ENCODE results near the gene UNC5C. TPM values are rescaled to one million over a fixed set of nuclear protein-coding genes. Genes with fewer than 3 reads are reported as not detected.
A peak's percentile ranks its signal among the peaks of the same experiment; 100 is the strongest.

The UNC5C gene
- polyA plus RNA-seq, 1 of the 3 experiments (the other 2 are of a cell fraction): 3.3 TPM

DNA sequence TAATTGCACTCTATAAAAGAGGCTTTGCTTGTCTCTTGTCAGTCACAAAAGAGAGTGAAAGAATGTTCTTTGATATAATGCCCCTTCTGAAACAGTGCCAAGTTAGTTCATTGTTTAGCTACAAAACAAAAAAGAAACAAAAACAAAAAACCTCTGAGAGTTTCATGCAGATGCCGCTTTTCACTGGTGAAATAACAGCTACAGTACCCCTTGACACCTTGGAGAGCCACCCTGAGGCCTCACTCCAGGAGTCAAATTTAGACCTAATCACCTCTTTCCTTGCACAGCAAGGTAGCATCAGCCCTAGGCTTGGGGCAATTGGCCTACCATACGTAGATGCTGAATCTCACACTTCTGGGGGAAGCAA lies 185.2 kb downstream of the UNC5C start:
- Histone ChIP-seq H3F3A (replicated peaks; ENCODE audit: insufficient read depth) (no peaks in the 10 kb centered on the region), H3K4me3 (ENCODE audit: low read depth in 2 of 2, low read length in 1 of 2) (peak overlapping the region in 1 of 2 experiments; percentile 18; a peak in 2 of 4 replicates), H3K27ac (ENCODE audit: low read depth in 2 of 2, low read length in 1 of 2) (peak overlapping the region in 1 of 2 experiments; percentile 90; a peak in 2 of 4 replicates), H4K20me1 (ENCODE audit: insufficient read depth) (no peaks in the 10 kb centered on the region), H3K27me3 (ENCODE audit: insufficient read depth) (no peaks in the 10 kb centered on the region), H3K4me1 (ENCODE audit: control insufficient read depth in 1 of 2, insufficient read depth in 2 of 2, low read depth in 1 of 2, low read length in 1 of 2) (peaks cover 0 to 39% of the 10 kb centered on the region in 2 experiments; a peak in 2 of 4 replicates), H3K4me2 (peak overlapping the region; percentile 58), H3K9ac (no peak overlapping the region), H3K9me2 (no peaks in the 10 kb centered on the region), H3K79me2 (ENCODE audit: insufficient read depth) (no peaks in the 10 kb centered on the region), H2AFZ (ENCODE audit: low read depth) (no peak overlapping the region), H3K36me3 (replicated peaks in 1 of 2; ENCODE audit: control insufficient read depth in 1 of 2, insufficient read depth in 2 of 2, low read length in 1 of 2) (peaks cover 3 to 4% of the 10 kb centered on the region in 2 experiments), H3K9me3 (no peaks in the 10 kb centered on the region)
- WGBS (ENCODE audit: low lambda C conversion rate): 81% methylated on average over 2 of the region's 2 CpGs
- POLR2A ChIA-PET: interaction anchor here (1.3 kb wide), 1 partner anchor 185 kb away, joined by 4 read pairs; the partner anchor contains the start of gene UNC5C
- TF ChIP-seq EP300 (IDR thresholded peaks at IDR 0.05; ENCODE audit: borderline replicate concordance in 1 of 2, low read depth in 1 of 2, low read length in 1 of 2): no peak
- no peak for TF ChIP-seq FOXM1 (IDR thresholded peaks at IDR 0.05; ENCODE audit: low read depth)
- TF ChIP-seq MXI1 (IDR thresholded peaks at IDR 0.05; ENCODE audit: low read depth, low read length): no peak
- TF ChIP-seq, protein P1, sequence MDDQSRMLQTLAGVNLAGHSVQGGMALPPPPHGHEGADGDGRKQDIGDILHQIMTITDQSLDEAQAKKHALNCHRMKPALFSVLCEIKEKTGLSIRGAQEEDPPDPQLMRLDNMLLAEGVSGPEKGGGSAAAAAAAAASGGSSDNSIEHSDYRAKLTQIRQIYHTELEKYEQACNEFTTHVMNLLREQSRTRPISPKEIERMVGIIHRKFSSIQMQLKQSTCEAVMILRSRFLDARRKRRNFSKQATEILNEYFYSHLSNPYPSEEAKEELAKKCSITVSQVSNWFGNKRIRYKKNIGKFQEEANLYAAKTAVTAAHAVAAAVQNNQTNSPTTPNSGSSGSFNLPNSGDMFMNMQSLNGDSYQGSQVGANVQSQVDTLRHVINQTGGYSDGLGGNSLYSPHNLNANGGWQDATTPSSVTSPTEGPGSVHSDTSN (IDR thresholded peaks at IDR 0.05): no peak
- TF ChIP-seq CHD2 (IDR thresholded peaks at IDR 0.05; ENCODE audit: low read length, partially characterized antibody): no peak
- no peak for TF ChIP-seq TEAD4 (IDR thresholded peaks at IDR 0.05; ENCODE audit: borderline replicate concordance, insufficient read depth)
- no peak for TF ChIP-seq EZH2phosphoT487 (IDR thresholded peaks at IDR 0.05; ENCODE audit: borderline replicate concordance, low read depth)
- TF ChIP-seq YY1 (IDR thresholded peaks at IDR 0.05; ENCODE audit: low read depth): no peak
- TF ChIP-seq RCOR1 (IDR thresholded peaks at IDR 0.05; ENCODE audit: low read length): no peak
- TF ChIP-seq, protein P2, sequence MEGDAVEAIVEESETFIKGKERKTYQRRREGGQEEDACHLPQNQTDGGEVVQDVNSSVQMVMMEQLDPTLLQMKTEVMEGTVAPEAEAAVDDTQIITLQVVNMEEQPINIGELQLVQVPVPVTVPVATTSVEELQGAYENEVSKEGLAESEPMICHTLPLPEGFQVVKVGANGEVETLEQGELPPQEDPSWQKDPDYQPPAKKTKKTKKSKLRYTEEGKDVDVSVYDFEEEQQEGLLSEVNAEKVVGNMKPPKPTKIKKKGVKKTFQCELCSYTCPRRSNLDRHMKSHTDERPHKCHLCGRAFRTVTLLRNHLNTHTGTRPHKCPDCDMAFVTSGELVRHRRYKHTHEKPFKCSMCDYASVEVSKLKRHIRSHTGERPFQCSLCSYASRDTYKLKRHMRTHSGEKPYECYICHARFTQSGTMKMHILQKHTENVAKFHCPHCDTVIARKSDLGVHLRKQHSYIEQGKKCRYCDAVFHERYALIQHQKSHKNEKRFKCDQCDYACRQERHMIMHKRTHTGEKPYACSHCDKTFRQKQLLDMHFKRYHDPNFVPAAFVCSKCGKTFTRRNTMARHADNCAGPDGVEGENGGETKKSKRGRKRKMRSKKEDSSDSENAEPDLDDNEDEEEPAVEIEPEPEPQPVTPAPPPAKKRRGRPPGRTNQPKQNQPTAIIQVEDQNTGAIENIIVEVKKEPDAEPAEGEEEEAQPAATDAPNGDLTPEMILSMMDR (IDR thresholded peaks at IDR 0.05): no peak
- TF ChIP-seq, protein P3, sequence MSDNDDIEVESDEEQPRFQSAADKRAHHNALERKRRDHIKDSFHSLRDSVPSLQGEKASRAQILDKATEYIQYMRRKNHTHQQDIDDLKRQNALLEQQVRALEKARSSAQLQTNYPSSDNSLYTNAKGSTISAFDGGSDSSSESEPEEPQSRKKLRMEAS (IDR thresholded peaks at IDR 0.05; ENCODE audit: low read depth): no peak
- no peak for TF ChIP-seq GATA2 (CRISPR knock-in tag; IDR thresholded peaks at IDR 0.05)
- TF ChIP-seq NFIC (IDR thresholded peaks at IDR 0.05; ENCODE audit: borderline replicate concordance): no peak
- TF ChIP-seq FOSL2 (IDR thresholded peaks at IDR 0.05; ENCODE audit: borderline replicate concordance, low read depth): no peak
- TF ChIP-seq RFX5 (IDR thresholded peaks at IDR 0.05; ENCODE audit: low read length): no peak
- DNase-seq: no peak
- CTCF ChIA-PET: interaction anchor here (0.6 to 2.1 kb wide), 9 partner anchors 8 to 183 kb away, joined by 3 to 8 read pairs (median 4); no protein-coding TSS in a partner anchor
